Ishikawa (cell line): ENCODE measurements around the gene ECEL1.

Source experiments
- CEBPB ChIP-seq: IDR thresholded peaks from 2 replicates; pipeline ENCODE4 v1.6.1; 2012
- CREB1 ChIP-seq: IDR thresholded peaks from 2 replicates; pipeline ENCODE4 v1.6.1; 2012; ENCODE audit warnings: low read depth
- EGR1 ChIP-seq: IDR thresholded peaks from 2 replicates; pipeline ENCODE4 v1.6.1; 2012
- EP300 ChIP-seq: IDR thresholded peaks from 2 replicates; pipeline ENCODE4 v1.6.1; 2012; ENCODE audit warnings: borderline replicate concordance
- FOXM1 ChIP-seq: IDR thresholded peaks from 2 replicates; pipeline ENCODE4 v1.6.1; 2012; ENCODE audit warnings: low read depth, borderline replicate concordance
- NFIC ChIP-seq: IDR thresholded peaks from 2 replicates; pipeline ENCODE4 v1.6.1; 2012
- RAD21 ChIP-seq: IDR thresholded peaks from 2 replicates; pipeline ENCODE4 v1.6.1; 2012; ENCODE audit warnings: low read depth
- REST ChIP-seq: IDR thresholded peaks from 2 replicates; pipeline ENCODE4 v1.6.1; 2012; ENCODE audit warnings: low read depth, mild to moderate bottlenecking
- TAF1 ChIP-seq: IDR thresholded peaks from 2 replicates; pipeline ENCODE4 v1.6.1; 2012; ENCODE audit warnings: low read depth, mild to moderate bottlenecking
- TCF12 ChIP-seq: IDR thresholded peaks from 2 replicates; pipeline ENCODE4 v1.6.1; 2012; ENCODE audit warnings: low read depth
- TEAD4 ChIP-seq: IDR thresholded peaks from 2 replicates; pipeline ENCODE4 v1.6.1; 2012
- YY1 ChIP-seq: IDR thresholded peaks from 2 replicates; pipeline ENCODE4 v1.6.1; 2012; ENCODE audit warnings: low read depth
- ZBTB7A ChIP-seq: IDR thresholded peaks from 2 replicates; pipeline ENCODE4 v1.6.1; 2012; ENCODE audit warnings: low read depth
- TF ChIP-seq, protein P1 (sequence below): IDR thresholded peaks from 2 replicates; pipeline ENCODE4 v1.6.1; 2012
- TF ChIP-seq, protein P2 (sequence below): IDR thresholded peaks from 2 replicates; pipeline ENCODE4 v1.6.1; 2012

Gene ECEL1

DNA sequence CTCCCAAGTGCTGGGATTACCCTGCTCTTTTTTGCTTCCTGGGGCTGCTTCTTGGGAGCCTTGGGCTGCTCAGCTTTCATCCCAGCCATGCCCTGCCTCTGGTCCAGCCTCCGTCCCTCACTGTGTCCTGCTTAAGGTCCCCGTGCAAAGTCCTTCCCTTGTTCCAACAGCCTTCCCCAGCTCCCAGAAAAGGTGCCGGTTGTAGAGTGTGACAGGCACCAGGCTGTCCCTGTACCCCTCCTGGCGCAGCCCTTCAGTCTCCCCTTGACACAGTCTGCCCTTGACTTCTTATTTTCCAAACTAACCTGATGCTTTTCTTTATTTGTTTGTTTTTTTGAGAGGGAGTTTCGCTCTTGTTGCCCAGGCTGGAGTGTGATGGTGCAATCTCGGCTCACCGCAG lies 51.8 kb downstream of the ECEL1 start:
- TF ChIP-seq FOXM1 = no peak
- TF ChIP-seq REST = no peak
- no peak for TF ChIP-seq YY1
- no peak for TF ChIP-seq RAD21
- no peak for TF ChIP-seq CEBPB
- no peak for TF ChIP-seq ZBTB7A
- no peak for TF ChIP-seq TCF12
- TF ChIP-seq, protein P1, sequence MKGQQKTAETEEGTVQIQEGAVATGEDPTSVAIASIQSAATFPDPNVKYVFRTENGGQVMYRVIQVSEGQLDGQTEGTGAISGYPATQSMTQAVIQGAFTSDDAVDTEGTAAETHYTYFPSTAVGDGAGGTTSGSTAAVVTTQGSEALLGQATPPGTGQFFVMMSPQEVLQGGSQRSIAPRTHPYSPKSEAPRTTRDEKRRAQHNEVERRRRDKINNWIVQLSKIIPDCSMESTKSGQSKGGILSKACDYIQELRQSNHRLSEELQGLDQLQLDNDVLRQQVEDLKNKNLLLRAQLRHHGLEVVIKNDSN = no peak

GRCh38 chr2:232435375-232435648 lies 52.3 kb downstream of the ECEL1 start:
- TF ChIP-seq REST = no peak
- TF ChIP-seq TCF12 = no peak
- TF ChIP-seq, protein P1 = no peak
- no peak for TF ChIP-seq TEAD4
- no peak for TF ChIP-seq YY1
- no peak for TF ChIP-seq CREB1
- TF ChIP-seq FOXM1 = no peak
- no peak for TF ChIP-seq EP300
- TF ChIP-seq, protein P2, sequence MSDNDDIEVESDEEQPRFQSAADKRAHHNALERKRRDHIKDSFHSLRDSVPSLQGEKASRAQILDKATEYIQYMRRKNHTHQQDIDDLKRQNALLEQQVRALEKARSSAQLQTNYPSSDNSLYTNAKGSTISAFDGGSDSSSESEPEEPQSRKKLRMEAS = no peak
- TF ChIP-seq ZBTB7A = no peak
- no peak for TF ChIP-seq EGR1
- no peak for TF ChIP-seq RAD21
- no peak for TF ChIP-seq TAF1
- TF ChIP-seq NFIC = no peak
- no peak for TF ChIP-seq CEBPB

DNA sequence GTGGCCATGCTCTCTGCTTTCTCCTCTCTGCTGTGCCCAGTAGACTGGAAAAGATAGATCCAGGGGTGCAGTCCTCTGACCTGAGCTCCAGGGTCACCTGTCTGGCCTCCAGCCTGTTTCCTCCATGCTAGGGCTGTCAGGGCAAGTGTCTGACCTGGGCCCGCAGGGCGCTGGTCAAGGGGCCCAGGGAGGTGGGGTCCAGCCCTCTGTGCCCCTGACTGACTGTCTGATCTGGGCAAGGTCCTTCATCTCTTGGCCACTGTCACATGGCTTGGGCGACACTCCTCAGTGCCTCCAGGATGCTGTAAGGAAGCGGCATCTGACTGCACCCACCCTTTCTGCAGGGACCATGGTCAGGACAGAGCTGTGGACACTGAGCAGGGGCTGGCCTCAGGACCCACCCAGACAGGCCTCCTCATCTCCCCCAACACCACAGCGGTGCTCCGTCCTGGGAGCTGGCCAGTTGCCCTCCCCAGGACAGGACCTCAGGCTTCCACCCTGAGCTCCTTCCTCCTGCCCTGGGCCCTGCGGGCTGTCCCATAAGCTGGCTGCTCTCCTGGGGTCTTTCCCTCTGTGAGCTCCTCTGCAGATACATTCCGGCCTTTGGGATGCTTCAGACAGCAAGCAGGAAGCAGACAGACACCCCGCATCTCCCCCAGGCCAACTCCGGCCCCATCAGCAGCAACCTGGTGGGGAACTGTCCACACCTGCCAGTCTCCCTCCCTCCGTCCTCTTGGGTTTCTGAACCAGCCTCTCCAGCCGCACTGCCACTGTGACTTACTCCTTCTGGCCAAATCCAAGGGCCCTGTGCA lies 52.9 kb downstream of the ECEL1 start:
- TF ChIP-seq CREB1 (no peak), TCF12 (no peak), FOXM1 (no peak)
- TF ChIP-seq, protein P2 = no peak

GRCh38 chr2:232434091-232434490 lies 53.5 kb downstream of the ECEL1 start:
- TF ChIP-seq, protein P1 = no peak
- TF ChIP-seq CREB1 (no peak), EP300 (no peak), RAD21 (no peak), YY1 (no peak), CEBPB (no peak), EGR1 (no peak), REST (no peak), TCF12 (no peak), FOXM1 (no peak), NFIC (no peak), TAF1 (no peak), ZBTB7A (no peak), TEAD4 (no peak)
- TF ChIP-seq, protein P2 = no peak
